Hepatocyte (in vitro differentiated cells): ENCODE results near the gene ZC3H12C. TPM values are rescaled to one million over a fixed set of nuclear protein-coding genes. Genes with fewer than 3 reads are reported as not detected.

Experiments
- DNase-seq: peaks from one replicate; pipeline ENCODE4 v3.0.0-alpha.2; 2016; ENCODE audit warnings: low spot score
- H2AFZ ChIP-seq: fragments of 200-600 bp; sonication (generic); 2 replicates; pipeline ENCODE4 v1.6.0; 2016; ENCODE audit warnings: antibody characterized with exemption, mild to moderate bottlenecking
- H3K27ac ChIP-seq: fragments of 200-600 bp; sonication (generic); 2 replicates; pipeline ENCODE4 v1.5.1; 2016; ENCODE audit warnings: mild to moderate bottlenecking
- H3K27me3 ChIP-seq: fragments of 200-600 bp; sonication (generic); 2 replicates; pipeline ENCODE4 v1.6.1; 2016
- H3K36me3 ChIP-seq: fragments of 200-600 bp; sonication (generic); replicated peaks from 2 replicates; pipeline ENCODE4 v1.5.1; 2016; ENCODE audit warnings: low read depth; ENCODE audit not compliant: insufficient read depth
- H3K4me1 ChIP-seq: fragments of 200-600 bp; sonication (generic); 2 replicates; pipeline ENCODE4 v1.5.1; 2016; ENCODE audit warnings: mild to moderate bottlenecking, moderate library complexity; ENCODE audit not compliant: insufficient read depth
- H3K4me2 ChIP-seq: fragments of 200-600 bp; sonication (generic); 2 replicates; pipeline ENCODE4 v1.6.0; 2016
- H3K4me3 ChIP-seq: fragments of 200-600 bp; sonication (generic); 2 replicates; pipeline ENCODE4 v1.5.1; 2016; ENCODE audit warnings: mild to moderate bottlenecking
- H3K79me2 ChIP-seq: fragments of 200-600 bp; sonication (generic); 2 replicates; pipeline ENCODE4 v1.6.0; 2017; ENCODE audit warnings: mild to moderate bottlenecking
- H3K9me2 ChIP-seq: fragments of 200-600 bp; sonication (generic); replicated peaks from 2 replicates; pipeline ENCODE4 v1.6.0; 2017; ENCODE audit warnings: mild to moderate bottlenecking; ENCODE audit not compliant: insufficient read depth
- H3K9me3 ChIP-seq: fragments of 200-600 bp; sonication (generic); 2 replicates; pipeline ENCODE4 v1.5.1; 2016; ENCODE audit warnings: low read depth, mild to moderate bottlenecking
- H4K20me1 ChIP-seq: fragments of 200-600 bp; sonication (generic); 2 replicates; pipeline ENCODE4 v1.6.0; 2016; ENCODE audit warnings: mild to moderate bottlenecking; ENCODE audit not compliant: insufficient read depth, poor library complexity, severe bottlenecking
- EZH2 ChIP-seq: fragments of 200-600 bp; sonication (generic); IDR thresholded peaks from 2 replicates; pipeline ENCODE4 v1.6.1; 2016; ENCODE audit warnings: antibody characterized with exemption, mild to moderate bottlenecking, borderline replicate concordance
- EZH2phosphoT487 ChIP-seq: fragments of 200-600 bp; sonication (generic); IDR thresholded peaks from one replicate; pipeline ENCODE4 v1.6.1; 2018; ENCODE audit warnings: antibody characterized with exemption, mild to moderate bottlenecking, low read depth, moderate library complexity; ENCODE audit not compliant: unreplicated experiment, severe bottlenecking
- WGBS: methylation state at CpG from one replicate; pipeline ENCODE4 v1.1.6; 2016; ENCODE audit warnings: low lambda C conversion rate; ENCODE audit errors: missing lambda C conversion rate; 5-methylcytosine and 5-hydroxymethylcytosine counted together
- polyA plus RNA-seq: library from polyadenylated mRNA; unstranded; fragments of >200 nt; fragmentation: Nextera tagmentation; extraction: Ambion mirVana; gene quantifications from 2 replicates; pipeline ENCODE4 v1.2.1, GENCODE V29; 2016
- total RNA-seq: library from RNA; depleted of rRNA; stranded (reverse); fragments of >200 nt; gene quantifications from 2 replicates; pipeline ENCODE4 v1.2.3, GENCODE V29; 2014
- TF ChIP-seq, protein P1 (sequence below): fragments of 200-600 bp; sonication (generic); IDR thresholded peaks from 2 replicates; pipeline ENCODE4 v1.5.1; 2016; ENCODE audit warnings: antibody characterized with exemption, mild to moderate bottlenecking; ENCODE audit not compliant: poor library complexity

Gene ZC3H12C
- total and polyA plus RNA-seq, 2 experiments from 2014 or later, result 1.7 to 12.3 TPM

DNA sequence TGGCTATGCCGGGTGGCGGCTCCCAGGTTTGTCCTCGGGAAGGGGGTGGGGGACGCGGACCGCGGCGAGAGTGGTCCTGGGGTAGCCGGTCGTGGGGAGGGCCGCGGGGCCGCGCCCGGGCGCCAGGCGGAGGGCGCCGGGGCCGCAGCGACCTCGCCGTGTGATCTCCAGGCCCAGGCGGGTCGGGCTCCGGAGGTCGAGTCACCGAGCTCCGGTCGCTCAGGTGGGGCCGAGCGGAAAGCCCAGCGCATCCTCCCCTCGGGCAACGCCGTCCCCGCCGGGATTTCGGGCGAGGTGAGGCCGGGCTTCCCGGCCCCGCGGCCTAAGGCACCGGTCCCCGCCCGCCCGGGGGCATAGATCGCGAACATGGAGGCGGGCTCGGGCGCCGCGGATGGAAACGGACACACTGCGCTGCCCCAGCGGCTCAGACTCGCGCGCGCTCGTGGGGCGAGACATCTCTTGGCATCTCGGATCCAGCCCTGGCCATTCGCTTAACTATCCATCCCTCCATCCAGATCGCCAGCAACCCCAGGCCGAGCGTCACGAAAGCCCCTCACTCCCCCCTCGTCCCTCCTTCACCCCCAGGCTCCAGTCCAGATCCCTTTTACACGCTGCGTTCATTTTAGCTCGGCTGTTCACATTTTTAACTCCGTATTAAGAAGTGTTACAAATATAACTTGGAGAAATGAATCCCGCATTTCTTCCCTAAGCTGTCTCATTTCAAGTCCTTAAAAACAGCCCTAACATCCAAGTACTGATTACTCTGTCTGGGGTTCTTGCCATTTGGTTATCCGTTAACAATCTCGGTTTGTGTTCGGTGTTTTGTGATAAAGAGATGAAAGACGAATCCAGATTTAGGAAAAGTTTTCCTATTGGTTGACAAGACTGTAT, 460 bp downstream of the ZC3H12C start:
- Histone ChIP-seq H3K9me2 (no peaks in the 10 kb centered on the region), H3K27ac (peak overlapping the region; percentile 97), H3K9me3 (no peaks in the 10 kb centered on the region), H4K20me1 (no peaks in the 10 kb centered on the region), H3K79me2 (peaks cover 46% of the 10 kb centered on the region), H3K4me2 (peak overlapping the region; percentile 73), H3K4me1 (peaks cover 3% of the 10 kb centered on the region), H3K27me3 (no peaks in the 10 kb centered on the region), H3K36me3 (no peaks in the 10 kb centered on the region), H3K4me3 (peak overlapping the region; percentile 35), H2AFZ (peak overlapping the region; percentile 70)
- TF ChIP-seq EZH2 (no peak), EZH2phosphoT487 (no peak)
- TF ChIP-seq, protein P1, sequence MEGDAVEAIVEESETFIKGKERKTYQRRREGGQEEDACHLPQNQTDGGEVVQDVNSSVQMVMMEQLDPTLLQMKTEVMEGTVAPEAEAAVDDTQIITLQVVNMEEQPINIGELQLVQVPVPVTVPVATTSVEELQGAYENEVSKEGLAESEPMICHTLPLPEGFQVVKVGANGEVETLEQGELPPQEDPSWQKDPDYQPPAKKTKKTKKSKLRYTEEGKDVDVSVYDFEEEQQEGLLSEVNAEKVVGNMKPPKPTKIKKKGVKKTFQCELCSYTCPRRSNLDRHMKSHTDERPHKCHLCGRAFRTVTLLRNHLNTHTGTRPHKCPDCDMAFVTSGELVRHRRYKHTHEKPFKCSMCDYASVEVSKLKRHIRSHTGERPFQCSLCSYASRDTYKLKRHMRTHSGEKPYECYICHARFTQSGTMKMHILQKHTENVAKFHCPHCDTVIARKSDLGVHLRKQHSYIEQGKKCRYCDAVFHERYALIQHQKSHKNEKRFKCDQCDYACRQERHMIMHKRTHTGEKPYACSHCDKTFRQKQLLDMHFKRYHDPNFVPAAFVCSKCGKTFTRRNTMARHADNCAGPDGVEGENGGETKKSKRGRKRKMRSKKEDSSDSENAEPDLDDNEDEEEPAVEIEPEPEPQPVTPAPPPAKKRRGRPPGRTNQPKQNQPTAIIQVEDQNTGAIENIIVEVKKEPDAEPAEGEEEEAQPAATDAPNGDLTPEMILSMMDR, result no peak
- peak; percentile 77 for DNase-seq
- WGBS, result 2% methylated on average over 25 of the region's 80 CpGs

- H3K9me2 ChIP-seq, result no peaks in the 10 kb centered on the region
- WGBS, result 54% methylated on average over 9 of the region's 9 CpGs
- H3K4me2 ChIP-seq, result peak overlapping the region; percentile 73
- H3K79me2 ChIP-seq, result peaks cover 56% of the 10 kb centered on the region
- DNase-seq, result no peak
- H3K27ac ChIP-seq, result peak overlapping the region; percentile 97
- H3K4me1 ChIP-seq, result peaks cover 3% of the 10 kb centered on the region
- H3K4me3 ChIP-seq, result peak overlapping the region; percentile 35
- H3K27me3 ChIP-seq, result no peaks in the 10 kb centered on the region
- H3K9me3 ChIP-seq, result no peaks in the 10 kb centered on the region
- H3K36me3 ChIP-seq, result no peaks in the 10 kb centered on the region
- TF ChIP-seq, protein P1, result no peak
- TF ChIP-seq EZH2 (no peak), EZH2phosphoT487 (no peak)
- peak overlapping the region; percentile 70 for H2AFZ ChIP-seq
- no peaks in the 10 kb centered on the region for H4K20me1 ChIP-seq
Observed at GRCh38 chr11:110094298-110095285, 1.4 kb downstream of the ZC3H12C start.

DNA sequence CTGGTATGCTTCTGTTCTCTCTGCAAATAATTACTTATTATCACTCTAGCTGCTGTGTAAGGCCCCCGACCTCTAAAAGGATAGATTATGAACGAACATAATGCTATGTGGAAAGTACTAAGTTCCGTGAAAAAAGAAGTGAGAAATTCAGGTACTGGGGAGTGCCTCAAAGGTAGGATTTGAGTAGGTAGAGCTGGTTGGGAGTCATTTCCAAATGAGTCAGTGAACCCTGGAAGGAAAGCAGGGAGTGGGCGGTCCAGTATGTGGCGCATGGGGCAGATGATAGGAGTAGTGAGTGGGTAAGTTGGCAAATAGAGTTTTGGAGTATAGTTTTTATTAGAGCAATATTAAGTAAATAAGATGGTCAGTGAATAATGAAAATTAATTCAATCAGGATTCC, 2.4 kb downstream of the ZC3H12C start:
- Histone ChIP-seq H2AFZ (no peak overlapping the region), H3K4me1 (peaks cover 3% of the 10 kb centered on the region), H3K9me2 (no peaks in the 10 kb centered on the region), H3K27me3 (no peaks in the 10 kb centered on the region), H4K20me1 (no peaks in the 10 kb centered on the region), H3K4me3 (no peak overlapping the region), H3K9me3 (no peaks in the 10 kb centered on the region), H3K27ac (no peak overlapping the region), H3K79me2 (peaks cover 65% of the 10 kb centered on the region), H3K36me3 (no peaks in the 10 kb centered on the region), H3K4me2 (peak overlapping the region; percentile 73)
- 86% methylated on average over 5 of the region's 5 CpGs for WGBS
- no peak for TF ChIP-seq EZH2phosphoT487
- TF ChIP-seq EZH2, result no peak
- TF ChIP-seq, protein P1, result no peak
- no peak for DNase-seq
